GM19099 (cell line): ENCODE results near the gene CDCA8.

Experiments used
- POLR2A ChIP-seq: IDR thresholded peaks from 3 replicates; pipeline ENCODE4 v1.6.1; 2011; ENCODE audit warnings: low read depth; ENCODE audit not compliant: insufficient read length; ENCODE audit errors: extremely low read depth

The CDCA8 gene

GRCh38 chr1:37719572-37720195 lies 27.4 kb downstream of the CDCA8 start:
- TF ChIP-seq POLR2A: no peak

DNA sequence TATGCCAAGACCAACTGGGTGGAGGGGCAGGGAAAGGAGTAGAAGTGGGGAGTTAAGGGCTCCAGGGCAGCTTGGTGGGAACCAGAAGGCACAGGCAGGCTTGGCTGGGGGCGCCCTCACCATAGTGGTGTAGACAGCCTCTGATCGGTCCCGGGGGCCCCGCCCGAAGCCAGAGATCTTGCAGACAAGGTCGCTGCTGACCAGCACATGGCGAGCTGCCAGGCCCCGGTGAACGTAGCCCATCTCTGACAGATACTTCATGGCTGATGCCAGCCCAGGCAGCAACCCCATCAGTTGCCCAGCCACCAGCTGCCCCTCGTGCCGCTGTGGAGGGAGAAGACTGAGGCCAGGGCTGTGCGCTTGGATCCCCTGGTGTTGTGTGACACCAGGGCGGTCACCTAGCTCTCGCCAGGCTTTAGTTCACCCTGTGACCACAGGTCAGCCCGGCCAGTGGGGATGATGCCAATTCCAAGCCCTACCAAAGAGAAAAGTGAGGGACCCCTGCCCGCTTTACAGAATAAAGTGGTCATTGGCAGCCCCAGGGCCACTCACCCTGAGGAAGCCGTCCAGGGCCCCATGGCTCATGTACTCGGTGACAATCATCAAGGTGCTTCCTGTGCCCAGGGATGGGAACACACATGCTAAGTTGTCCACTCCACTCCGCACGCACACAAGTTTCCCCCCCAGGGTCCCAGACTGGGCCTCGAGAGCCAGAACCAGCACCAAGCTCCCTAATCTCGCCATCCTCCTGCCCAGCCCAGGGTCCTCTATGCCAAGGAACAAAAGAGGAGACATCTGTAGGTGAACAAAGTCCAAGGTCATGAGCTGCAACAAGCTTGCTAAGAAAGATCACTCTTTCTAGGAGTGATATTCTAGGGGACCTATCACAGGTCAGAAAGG lies 28.2 kb downstream of the CDCA8 start:
- TF ChIP-seq POLR2A: no peak

GRCh38 chr1:37721565-37721964 lies 29.2 kb downstream of the CDCA8 start:
- no peak for TF ChIP-seq POLR2A

- TF ChIP-seq POLR2A: no peak
These were observed 30.1 kb downstream of the CDCA8 start for GRCh38 chr1:37722181-37723071.

DNA sequence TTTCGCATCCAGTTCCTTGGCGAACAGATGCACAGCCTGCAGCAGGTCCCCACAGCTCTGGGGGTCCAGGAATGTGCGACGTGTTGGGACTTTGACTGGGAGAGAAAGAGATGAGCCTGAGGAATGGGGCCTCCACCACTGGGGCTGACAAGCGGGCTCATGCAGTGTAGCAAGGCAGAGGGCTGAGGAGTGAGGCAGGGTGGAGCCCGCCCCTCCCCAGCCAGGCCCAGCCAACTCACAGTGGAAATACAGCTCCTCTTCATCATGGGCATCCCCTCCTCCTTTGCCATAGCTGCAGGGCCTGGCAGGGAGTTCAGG lies 30.7 kb downstream of the CDCA8 start:
- no peak for TF ChIP-seq POLR2A

DNA sequence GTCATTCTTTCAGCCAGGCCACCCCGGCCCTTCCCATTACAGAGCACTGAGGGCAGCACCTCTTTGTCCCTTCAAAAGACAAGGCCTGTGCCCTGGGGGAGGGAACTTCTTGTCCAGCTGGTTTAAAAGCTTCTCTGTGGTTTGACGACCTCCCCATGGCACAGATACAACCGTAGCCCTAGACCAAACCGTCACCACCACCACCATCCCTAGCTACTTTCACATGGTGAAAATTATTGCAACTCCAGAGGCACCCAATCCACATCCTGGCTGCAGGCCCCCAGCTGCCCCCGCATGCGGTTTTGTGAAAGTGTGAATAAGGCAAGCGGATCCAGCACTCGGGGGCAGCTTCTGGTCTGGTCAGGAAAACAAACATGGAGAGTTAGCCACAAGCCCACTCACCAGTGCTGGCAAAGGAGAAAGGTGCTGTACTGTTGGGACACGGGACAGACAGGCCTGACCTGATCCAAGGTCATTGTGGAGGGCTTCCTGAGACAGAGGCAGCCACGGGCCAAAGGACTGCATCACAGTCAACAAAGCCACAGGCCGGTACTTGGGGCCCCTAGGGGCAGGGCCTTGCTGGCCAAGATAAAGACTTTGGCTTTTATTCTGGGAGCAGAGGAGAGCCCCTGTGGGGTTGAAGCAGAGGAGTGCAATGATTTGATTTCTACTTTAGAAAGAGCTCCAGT lies 31.2 kb downstream of the CDCA8 start:
- TF ChIP-seq POLR2A: no peak

GRCh38 chr1:37724575-37724974 lies 32.3 kb downstream of the CDCA8 start:
- no peak for TF ChIP-seq POLR2A

DNA sequence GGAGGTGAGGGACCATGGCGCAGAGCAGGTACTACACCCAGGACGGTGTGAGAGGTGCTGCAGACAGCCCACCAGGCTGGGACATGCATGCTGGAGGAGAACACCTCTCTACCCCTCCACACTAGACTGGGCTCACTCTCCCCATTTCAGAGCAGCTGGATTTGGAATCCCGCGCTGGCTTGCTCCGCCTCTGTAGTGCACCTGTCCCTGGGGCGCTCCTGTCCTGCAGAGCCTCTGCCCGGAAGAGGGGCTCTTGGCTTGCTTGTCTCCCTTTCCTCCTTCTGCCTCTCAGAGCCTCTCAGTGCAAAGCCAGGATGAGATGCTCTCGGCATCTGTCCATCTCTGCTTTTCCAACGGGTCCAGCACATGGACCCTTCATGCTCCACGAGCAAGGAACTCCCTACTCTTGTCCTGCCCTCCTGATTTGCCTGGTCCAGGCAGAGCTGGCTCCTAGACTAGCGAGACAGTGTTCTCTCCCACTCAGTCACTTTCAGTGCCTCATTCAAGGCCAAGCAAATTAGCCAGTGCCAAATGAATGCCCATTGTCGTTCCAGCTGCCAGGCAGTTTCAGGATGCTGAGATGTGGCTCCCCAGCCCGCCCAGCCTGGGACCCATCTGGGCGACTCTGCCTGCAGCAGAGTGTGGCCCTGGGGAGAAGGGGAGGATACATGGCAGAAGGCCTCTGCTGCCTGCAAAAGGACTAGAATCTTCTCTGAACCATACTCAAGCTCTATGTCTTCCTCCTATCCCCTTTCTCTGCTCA lies 33.7 kb downstream of the CDCA8 start:
- no peak for TF ChIP-seq POLR2A

- TF ChIP-seq POLR2A: no peak
These were observed 34.7 kb downstream of the CDCA8 start for GRCh38 chr1:37726751-37727585.

DNA sequence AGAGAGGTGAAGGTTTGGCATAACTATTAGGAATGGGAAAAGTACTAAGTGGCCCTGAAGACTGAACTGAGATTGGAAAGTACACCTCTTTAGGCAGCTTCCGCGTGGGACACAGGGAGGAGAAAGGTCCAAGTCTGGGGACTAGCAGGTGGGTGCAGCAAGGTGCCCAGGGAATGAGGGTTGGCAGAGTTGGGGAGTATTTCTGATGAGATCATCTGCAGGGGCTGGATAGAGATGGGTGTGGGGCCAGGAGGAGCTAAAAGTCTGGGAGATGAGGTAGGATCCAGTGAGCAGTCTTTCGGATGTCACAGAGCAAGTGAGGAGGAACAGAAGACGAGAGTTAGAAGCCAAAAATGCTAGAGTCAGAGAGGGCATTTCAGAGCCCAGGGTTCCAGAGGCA lies 36.1 kb downstream of the CDCA8 start:
- TF ChIP-seq POLR2A: no peak

GRCh38 chr1:37730376-37730775 lies 38.1 kb downstream of the CDCA8 start:
- no peak for TF ChIP-seq POLR2A

DNA sequence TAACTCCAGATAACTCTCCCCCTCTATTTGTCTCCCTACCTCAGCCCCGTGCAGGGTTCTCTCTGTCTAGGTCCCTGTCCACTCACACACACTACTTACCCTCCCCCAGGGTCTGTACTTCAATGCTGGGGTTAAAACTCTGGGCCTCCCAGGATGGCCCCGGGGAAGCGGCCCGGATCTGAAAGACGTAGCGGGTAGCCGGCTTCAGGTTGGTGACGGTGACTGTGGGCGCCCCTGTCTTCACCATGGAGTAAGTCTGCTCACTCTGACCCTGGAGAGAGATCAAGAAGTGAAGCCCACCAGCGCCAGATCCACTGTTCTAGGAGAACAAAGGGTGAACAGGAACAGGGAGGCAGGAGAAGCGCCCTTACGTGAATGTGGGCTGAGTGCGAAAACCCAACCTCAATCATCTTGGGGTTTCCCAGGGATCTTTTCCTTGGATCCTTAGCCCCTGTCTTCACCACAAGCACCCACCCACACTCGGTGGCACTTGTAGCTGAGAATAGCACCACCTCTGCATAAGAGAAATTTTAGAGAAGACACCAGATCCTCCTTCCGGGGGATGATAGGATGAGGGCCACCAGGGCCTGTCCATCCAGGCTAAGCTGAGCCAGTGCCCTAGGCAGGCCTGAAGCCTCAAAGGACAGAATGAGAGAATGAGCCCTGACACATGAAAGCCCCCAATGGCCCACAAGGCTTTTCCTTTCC lies 39.1 kb downstream of the CDCA8 start:
- no peak for TF ChIP-seq POLR2A
